Upper lobe of right lung (tissue), 1 donor: ENCODE results near the gene TARBP2. TPM values are rescaled to one million over a fixed set of nuclear protein-coding genes. Genes with fewer than 3 reads are reported as not detected.
A peak's percentile ranks its signal among the peaks of the same experiment; 100 is the strongest.

Source experiments
- ATAC-seq: fragments of 200-7000 bp; cut with Tn5 transposase; one replicate; pipeline ENCODE4 v1.9.1; 2020; ENCODE audit warnings: mild to moderate bottlenecking, moderate library complexity
- DNase-seq: peaks from one replicate; pipeline ENCODE4 v3.0.0-alpha.2; 2020
- H3K27ac ChIP-seq: fragments of 200-600 bp; one replicate; pipeline ENCODE4 v1.8.0; 2022
- H3K27me3 ChIP-seq: fragments of 200-600 bp; one replicate; pipeline ENCODE4 v1.8.0; 2022; ENCODE audit warnings: mild to moderate bottlenecking
- H3K36me3 ChIP-seq: fragments of 200-600 bp; one replicate; pipeline ENCODE4 v1.8.0; 2022
- H3K4me1 ChIP-seq: fragments of 200-600 bp; one replicate; pipeline ENCODE4 v1.8.0; 2022
- H3K4me3 ChIP-seq: fragments of 200-600 bp; one replicate; pipeline ENCODE4 v1.8.0; 2022; ENCODE audit warnings: mild to moderate bottlenecking
- H3K9me3 ChIP-seq: fragments of 200-600 bp; one replicate; pipeline ENCODE4 v1.8.0; 2022
- intact Hi-C: fragments of 100-400 bp; cut with DNase I; formaldehyde crosslinking; loops from one replicate; pipeline ENCODE4 v1.11.0; 2022
- total RNA-seq: library from RNA; stranded (reverse); fragmentation: NEBNext Ultra II Directional; extraction: Animal tissue kit (Norgen Biotek cat#: 25700); gene quantifications from one replicate; pipeline ENCODE4 v1.2.1, GENCODE V29; 2021
- TF ChIP-seq, protein P1 (sequence below): fragments of 200-600 bp; IDR thresholded peaks from one replicate; pipeline ENCODE4 v1.8.0; 2022; ENCODE audit warnings: antibody characterized with exemption
- donor health status: DM: no; HTN: yes; CAD: no; lungs with severe emphysema.

The TARBP2 gene
- total RNA-seq, 1 donor from 2014 or later: 33.1 TPM

DNA sequence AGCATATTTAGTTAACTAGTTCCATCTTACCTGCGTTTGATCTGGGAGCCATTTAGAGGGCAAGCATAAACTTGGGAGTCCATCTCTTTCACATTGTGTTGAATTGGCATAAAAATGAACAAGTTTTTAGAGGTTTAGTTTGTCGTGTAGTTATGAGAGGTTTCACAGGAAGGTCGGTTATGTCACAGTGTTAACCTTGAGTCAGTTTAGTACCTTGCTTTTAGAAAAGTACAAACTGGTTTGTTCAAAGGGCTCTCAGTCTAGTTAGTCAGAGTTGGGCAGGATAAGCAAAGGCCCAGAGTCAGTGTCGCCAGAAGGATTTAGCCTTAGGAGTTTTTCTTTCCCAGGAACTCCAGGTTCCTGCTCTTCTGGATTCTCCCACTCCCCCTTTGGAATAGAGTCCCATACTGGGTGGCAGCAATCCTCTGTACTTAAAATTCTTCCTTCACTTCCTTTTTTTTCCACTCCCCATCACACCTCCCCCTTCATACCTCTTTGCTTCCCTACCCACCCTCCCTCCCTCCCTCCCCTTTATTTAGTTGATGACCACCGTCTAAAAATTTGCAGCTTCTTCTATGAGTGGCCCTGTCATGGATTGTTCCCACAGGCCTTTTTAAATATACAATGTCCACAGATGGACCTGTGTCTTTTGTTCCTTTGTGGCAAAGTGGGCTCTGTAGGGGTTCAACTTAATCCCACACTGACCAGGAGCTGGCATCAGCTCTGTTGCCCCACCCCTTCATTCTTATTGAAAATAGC lies 37.1 kb upstream of the TARBP2 start:
- Histone ChIP-seq H3K4me3 (no peak overlapping the region), H3K27ac (no peak overlapping the region), H3K9me3 (no peaks in the 10 kb centered on the region), H3K36me3 (peaks cover 100% of the 10 kb centered on the region), H3K27me3 (no peaks in the 10 kb centered on the region), H3K4me1 (peaks cover 6% of the 10 kb centered on the region)
- TF ChIP-seq, protein P1, sequence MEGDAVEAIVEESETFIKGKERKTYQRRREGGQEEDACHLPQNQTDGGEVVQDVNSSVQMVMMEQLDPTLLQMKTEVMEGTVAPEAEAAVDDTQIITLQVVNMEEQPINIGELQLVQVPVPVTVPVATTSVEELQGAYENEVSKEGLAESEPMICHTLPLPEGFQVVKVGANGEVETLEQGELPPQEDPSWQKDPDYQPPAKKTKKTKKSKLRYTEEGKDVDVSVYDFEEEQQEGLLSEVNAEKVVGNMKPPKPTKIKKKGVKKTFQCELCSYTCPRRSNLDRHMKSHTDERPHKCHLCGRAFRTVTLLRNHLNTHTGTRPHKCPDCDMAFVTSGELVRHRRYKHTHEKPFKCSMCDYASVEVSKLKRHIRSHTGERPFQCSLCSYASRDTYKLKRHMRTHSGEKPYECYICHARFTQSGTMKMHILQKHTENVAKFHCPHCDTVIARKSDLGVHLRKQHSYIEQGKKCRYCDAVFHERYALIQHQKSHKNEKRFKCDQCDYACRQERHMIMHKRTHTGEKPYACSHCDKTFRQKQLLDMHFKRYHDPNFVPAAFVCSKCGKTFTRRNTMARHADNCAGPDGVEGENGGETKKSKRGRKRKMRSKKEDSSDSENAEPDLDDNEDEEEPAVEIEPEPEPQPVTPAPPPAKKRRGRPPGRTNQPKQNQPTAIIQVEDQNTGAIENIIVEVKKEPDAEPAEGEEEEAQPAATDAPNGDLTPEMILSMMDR: no peak
- no peak for DNase-seq
- intact Hi-C loops: no loop called here
- ATAC-seq: no peak

DNA sequence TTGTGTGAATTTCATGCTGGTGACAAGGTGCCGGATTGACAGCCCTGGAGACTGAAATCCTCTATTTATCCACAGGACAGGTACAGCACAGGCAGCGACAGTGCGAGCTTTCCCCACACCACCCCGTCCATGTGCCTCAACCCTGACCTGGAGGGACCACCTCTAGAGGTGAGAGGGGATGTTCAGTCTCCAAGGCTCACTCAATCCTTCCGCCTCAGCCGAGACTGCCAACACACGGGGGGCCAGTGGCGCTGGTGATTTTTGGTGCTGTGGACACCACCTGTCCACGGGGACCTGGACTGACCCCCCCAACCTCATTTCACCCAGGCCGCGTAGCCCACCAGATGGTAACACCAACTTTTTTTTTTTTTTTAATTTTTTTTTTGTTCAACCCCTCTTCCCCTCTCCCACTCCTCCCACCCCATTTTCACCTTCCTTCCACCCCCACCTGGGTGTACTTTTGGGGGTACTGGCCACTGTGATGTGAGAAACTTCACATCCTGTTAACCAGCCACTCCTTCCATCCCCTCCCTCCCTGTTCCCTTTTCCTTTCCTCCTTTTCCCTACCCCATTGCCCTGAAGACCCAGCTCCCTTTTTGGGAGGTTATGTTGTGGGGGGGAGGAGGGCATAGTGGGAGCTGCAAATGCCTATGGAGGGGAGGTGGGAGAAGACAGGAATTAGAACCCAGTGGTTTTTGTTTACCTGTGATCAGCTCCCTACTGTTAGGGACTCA lies 36.2 kb upstream of the TARBP2 start:
- Histone ChIP-seq H3K36me3 (peaks cover 100% of the 10 kb centered on the region), H3K4me1 (peaks cover 6% of the 10 kb centered on the region), H3K27ac (no peak overlapping the region), H3K27me3 (no peaks in the 10 kb centered on the region), H3K9me3 (no peaks in the 10 kb centered on the region), H3K4me3 (no peak overlapping the region)
- TF ChIP-seq, protein P1: no peak
- intact Hi-C loops: no loop called here
- DNase-seq (peak; percentile 51), ATAC-seq (no peak)

DNA sequence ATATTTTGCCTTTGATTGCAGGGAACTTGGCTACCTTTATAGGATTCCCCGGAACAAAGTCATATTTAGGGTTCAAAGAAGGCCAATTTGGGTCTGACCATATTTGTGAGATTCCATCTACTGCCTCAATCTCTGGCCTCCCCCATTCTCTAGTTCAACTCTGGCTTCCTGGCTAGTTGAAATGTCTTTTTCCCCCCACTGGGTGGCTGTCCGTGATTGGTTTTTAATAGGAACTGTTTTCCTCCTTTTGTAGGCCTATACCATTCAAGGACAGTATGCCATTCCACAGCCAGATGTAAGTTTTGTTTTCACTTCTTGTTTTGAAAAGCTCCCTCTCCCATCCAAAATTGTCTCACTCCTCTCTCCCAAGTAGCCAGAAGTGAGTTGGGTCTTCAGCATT lies 35.4 kb upstream of the TARBP2 start:
- DNase-seq: no peak
- H3K4me3 ChIP-seq: no peak overlapping the region
- ATAC-seq: no peak
- peaks cover 100% of the 10 kb centered on the region for H3K36me3 ChIP-seq
- H3K9me3 ChIP-seq: no peaks in the 10 kb centered on the region
- no peak overlapping the region for H3K27ac ChIP-seq
- H3K27me3 ChIP-seq: no peaks in the 10 kb centered on the region
- intact Hi-C loops: no loop called here
- TF ChIP-seq, protein P1: no peak
- H3K4me1 ChIP-seq: peaks cover 5% of the 10 kb centered on the region

DNA sequence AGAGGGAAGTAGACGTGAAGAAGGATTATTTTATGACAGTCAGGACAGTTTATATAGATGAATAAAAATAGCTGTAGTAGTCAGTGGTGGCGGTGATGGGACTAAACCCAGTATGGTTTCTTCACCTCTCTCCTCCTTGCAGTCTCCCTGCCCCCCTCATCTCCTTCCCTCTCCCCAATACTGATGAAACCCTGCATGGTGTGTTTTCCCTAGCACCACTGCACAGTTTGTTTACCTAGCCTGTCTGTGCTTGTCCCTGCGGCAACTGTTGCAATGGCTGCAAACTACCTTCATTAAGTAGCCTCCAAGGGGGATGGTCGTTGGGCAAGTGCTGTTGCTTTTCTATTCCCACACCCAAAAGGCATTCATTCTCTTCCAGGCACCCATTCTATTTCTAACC lies 34.4 kb upstream of the TARBP2 start:
- Histone ChIP-seq H3K27ac (no peak overlapping the region), H3K27me3 (no peaks in the 10 kb centered on the region), H3K9me3 (no peaks in the 10 kb centered on the region), H3K36me3 (peaks cover 100% of the 10 kb centered on the region), H3K4me1 (no peaks in the 10 kb centered on the region), H3K4me3 (no peak overlapping the region)
- ATAC-seq (no peak), DNase-seq (peak; percentile 31)
- intact Hi-C loops: no loop called here
- TF ChIP-seq, protein P1: no peak

DNA sequence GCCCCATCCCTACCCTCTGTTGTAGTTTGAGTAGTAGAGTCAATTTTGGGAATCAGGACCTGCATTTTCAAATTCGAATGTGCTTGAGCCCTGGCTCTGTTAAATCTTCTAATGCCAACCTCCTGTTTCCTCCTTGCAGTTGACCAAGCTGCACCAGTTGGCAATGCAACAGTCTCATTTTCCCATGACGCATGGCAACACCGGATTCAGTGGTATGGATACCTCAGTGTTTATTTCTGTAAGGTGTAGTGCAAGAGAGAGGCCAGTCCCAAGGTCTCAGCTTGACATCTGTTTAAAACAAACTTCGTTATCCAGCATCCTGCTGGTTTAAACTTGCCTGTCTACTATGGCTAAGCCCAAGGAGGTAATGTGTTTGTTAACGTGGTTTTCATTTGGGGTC lies 34.0 kb upstream of the TARBP2 start:
- intact Hi-C loops: no loop called here
- Histone ChIP-seq H3K27me3 (no peaks in the 10 kb centered on the region), H3K36me3 (peaks cover 100% of the 10 kb centered on the region), H3K4me1 (no peaks in the 10 kb centered on the region), H3K27ac (no peak overlapping the region), H3K4me3 (no peak overlapping the region), H3K9me3 (no peaks in the 10 kb centered on the region)
- DNase-seq (no peak), ATAC-seq (no peak)
- TF ChIP-seq, protein P1: no peak
